Activated CD4-positive, alpha-beta T cell treated with anti-CD3 and anti-CD28 coated beads, Interleukin-2, amount 50 U/mL, for 4 hours (primary cell): ENCODE measurements around the gene CXCR4.
A peak's percentile ranks its signal among the peaks of the same experiment; 100 is the strongest.

ENCODE experiments used
- DNase-seq, 2 experiments: peaks; one replicate each; pipeline ENCODE4 v3.0.0-alpha.2; 2020

CXCR4 gene

DNA sequence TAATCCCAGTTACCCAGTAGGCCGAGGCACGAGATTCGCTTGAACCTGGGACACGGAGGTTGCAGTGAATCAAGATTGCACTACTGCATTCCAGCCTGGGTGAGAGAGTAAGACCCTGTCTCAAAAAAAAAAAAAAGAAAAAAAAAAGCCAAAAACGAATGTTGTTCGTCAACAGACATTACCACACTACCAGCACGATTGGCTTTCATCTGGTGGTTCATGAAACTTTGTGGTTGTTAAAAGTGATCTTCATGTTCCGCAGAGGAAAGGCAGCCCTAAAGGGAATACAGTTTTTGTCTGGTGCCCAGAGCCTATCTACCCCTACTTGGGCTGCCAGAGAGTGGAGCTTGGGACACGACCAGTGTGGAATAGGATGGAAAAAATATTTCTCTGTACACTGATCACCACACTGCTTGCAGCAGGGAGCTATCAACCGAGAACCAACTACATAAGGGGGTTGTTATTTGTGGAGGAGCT lies 13.6 kb upstream of the CXCR4 start:
- peak; percentile 25 to 27 for DNase-seq

DNA sequence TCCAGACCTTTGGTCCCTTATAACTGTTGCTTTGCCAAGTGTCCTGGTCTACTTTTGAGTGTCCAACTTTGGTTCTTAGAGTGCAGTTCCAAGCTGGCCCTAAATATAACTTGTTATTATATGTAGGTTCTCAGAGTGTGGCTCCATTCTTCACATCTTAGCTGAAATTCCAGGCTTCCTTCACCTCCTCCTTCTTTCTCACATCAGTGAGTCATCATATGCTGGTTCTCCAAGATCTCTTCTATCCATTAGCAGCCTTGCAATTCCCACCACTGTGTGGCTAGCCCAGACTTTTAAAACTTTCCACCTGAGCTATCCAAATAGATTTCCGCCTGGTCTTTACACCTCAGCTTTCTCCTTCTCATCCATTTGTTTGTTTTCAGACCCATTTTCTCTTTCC lies 12.6 kb upstream of the CXCR4 start:
- DNase-seq = no peak

DNA sequence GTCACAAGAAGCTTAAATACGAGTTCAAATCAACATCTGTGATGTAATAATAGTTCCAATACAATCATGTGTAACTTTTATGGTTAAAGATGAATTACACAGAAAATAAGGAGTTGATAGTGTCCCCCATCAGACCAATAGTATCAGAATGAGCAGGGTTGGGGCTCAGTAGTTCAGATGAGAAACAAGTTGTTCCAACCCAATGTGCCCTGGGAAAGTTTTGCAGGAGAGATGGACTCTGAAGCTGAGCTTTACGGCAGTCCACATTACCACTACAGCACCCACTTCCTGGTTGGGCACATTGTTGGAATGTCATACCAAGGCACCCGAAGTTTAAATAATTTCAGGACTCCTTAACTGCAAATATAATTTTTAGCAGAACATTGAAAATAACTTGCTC lies 12.1 kb upstream of the CXCR4 start:
- no peak for DNase-seq

DNA sequence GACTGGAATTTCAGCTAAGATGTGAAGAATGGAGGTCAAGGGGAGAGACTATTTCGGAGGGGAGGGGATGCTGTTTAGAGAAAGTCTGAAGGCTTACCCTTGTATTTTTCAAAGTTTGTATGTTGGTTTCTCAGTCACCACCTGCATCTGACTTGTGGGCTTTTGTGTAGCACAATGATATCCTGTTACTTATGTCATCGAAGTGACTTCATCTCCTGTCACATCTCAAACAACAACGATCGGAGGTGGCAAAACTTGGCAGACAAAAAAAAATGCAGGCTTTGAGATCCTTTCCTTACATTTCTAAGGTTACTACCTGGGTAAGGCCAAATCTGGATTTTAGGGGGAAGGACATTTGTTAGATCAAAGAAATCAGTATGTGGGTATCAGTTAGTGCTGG lies 11.7 kb upstream of the CXCR4 start:
- no peak for DNase-seq

DNA sequence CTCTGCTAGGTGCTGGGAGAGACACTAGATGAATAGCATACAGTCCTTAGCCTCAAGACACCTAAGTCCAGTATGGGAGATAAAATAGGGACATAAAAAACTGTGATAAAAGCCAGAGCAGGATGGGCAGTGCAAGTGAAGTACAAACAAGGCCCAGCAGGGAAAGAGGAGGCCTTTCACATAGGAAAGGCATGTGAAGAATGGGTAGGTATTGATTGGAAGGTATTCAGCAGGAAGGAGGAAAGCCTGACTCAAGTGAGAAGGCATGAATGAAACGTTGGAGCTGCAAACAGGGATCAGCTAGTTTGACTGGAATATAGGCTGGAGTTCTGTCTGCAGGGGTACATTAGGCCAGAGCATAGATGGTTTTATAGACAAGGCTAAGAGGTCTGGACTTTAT lies 11.0 kb upstream of the CXCR4 start:
- DNase-seq = no peak

DNA sequence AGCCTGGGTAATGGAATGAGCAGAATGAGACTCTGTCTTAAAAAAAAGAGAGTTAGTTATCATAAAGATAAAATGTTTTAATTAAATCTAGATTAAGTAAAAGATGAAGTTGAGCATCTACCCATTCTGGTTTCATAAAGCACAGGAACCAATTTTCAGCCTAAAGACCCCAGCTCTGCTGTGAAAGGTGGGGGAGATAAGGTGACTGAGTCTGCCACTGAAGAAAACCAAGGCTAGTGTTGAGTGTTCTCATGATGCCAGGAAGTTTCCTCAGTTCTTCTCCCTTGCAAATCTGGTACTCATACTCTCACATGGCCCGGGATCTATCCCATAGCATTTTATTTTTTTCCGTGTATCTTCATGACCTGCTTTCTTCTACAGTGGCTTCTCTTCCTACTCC lies 10.4 kb upstream of the CXCR4 start:
- DNase-seq = no peak

DNA sequence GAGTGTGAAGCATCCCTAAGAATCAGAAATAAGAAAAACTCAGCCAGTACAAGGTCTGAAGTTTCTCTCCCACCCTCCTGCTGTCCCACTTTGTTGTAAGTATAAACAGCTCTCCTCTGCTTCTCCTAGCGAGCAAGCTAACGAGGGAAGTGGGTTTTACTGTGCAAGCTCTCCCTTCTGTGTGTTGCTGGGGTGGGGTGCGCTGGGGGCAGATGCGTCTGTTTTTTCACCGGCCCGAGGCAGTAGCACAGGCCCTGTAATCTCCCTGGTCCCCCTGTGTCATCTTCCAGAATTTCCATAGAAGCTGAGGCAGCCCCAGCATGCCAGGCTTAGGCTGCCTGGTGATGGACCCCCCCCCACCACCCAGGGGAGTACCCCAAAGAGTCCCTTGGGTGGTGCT lies 9.4 kb upstream of the CXCR4 start:
- no peak for DNase-seq

DNA sequence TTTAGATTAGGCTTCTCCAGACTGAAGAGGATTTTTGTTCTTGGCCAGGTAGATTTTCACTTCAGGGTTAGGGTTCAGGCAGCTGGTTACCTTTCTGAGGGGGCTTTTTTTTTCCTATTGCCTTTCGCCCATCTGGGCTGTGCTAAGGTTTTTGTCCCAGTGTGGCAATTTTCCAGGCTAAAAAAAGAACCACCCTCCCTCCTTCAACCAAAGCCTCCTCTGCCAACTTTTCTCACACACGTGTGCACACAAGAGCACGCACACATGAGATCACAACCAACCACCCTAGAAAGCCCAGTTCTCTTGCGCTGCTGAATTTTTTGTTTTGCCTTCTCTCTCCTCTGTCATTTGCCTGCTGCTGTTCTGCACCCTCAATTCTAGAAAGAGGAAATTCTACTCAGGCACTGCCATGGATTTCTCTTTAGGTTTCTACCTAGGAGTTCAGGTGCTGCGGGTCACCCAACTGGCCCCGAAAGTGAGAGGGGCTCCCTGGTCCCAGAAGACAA lies 8.5 kb upstream of the CXCR4 start:
- no peak for DNase-seq

DNA sequence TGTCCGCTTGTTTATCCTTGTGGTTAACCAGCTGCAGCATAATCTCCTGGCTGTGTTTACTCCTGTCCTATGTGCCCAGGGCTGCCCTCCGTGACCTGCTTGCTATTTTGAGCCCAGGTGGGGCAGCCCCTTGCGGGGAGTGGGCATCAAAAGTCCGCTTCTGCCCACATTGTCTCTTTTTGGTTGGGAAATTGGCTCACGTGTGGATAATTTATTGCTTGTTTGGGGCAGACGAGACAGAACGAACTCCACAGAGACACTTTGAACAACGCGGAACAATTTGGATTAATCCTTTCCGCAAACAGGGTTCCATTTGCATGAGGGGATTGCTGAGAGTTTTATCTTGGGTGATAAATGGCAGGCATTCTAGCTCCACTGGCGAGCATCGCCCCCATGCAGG lies 8.1 kb upstream of the CXCR4 start:
- no peak for DNase-seq

DNA sequence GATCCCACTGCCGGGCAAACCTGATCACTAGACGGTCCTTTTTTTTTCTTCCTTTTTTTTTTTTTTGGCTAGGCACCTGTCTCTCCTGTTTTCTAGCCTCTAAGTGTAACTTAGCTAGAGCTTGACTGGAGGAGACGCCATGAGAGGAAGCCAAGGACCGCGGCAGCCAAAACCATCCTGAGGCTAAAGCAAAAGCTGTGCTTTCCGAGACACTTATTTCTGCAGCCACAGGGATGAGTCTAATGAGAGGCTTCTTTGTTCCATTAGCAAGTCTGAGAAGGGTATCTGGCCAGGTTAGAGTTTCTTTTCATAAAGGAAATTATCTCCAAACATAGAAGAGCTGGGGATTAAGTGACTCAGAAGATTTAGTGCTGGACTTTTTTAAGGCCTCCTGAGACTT lies 7.3 kb upstream of the CXCR4 start:
- DNase-seq = no peak

DNA sequence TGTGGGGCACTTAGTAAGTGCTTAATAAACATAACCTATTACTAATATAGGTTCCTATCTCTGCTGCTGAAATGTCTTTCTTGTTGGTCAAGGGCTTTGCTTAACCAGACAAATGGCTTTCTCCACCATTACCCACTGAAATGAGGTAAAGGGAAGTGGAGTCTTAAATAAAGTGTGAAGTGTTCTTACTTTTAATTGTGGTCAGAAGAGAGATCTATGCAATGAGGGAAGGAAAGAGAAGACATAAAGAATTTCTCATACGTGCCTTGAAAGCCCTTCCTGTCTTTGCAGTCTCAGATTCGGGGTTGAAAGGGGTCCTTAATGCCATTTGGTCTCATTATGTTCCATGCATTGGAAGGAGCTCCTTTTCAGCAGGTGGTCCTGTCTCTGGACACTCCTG lies 6.9 kb upstream of the CXCR4 start:
- DNase-seq = no peak

DNA sequence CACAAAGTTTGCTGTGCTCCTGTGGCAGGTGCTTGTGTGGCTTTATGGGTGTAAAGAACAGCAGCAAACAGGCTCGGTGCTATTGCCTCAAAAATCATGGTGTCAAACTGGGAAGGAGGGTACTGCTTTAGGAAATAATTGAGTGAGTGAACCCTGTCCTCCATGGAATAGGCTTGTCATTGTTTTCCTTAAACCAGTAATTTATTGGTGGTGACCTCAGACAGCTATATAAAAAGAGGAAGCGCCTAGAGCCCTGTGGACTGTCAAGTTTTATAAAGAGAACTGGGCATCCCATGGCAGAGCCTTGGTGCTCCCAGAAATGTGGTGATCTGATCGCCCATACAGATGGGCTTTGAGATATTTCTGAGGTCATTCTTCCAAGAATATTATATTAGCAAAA lies 4.7 kb upstream of the CXCR4 start:
- DNase-seq = no peak

DNA sequence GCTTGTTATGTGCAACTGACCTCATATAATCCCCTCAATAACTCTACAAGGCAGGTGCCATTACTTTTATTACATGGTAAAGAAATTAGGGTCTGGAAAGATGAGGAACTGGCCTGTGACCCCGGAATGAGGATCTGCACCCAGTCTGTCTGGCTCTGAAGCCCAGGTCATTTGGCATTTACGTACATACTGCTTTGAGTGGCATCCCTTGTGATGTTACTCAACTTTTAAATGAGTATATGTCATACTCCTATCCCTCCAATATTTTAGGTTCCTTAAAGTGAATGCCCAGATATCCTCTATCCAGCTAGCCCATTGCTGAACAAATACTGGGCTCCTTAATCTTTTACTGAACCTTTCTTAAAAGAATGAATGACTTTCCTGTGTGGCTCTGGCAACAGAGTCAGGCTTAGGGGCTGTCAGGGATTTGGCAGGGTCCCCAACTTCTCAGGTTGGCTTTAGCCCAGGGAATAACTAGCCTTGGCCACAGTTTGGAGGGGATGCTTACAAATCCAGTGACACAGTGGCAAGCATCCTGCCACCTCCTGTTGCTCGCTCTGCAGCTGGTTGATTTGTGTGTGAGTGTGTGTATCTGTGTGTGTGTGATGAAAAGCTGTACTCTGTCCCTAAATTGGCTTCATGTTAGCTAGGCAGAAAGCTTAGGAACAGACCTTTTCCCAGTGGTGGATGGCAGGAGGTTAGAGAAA lies 3.4 kb upstream of the CXCR4 start:
- DNase-seq = no peak

DNA sequence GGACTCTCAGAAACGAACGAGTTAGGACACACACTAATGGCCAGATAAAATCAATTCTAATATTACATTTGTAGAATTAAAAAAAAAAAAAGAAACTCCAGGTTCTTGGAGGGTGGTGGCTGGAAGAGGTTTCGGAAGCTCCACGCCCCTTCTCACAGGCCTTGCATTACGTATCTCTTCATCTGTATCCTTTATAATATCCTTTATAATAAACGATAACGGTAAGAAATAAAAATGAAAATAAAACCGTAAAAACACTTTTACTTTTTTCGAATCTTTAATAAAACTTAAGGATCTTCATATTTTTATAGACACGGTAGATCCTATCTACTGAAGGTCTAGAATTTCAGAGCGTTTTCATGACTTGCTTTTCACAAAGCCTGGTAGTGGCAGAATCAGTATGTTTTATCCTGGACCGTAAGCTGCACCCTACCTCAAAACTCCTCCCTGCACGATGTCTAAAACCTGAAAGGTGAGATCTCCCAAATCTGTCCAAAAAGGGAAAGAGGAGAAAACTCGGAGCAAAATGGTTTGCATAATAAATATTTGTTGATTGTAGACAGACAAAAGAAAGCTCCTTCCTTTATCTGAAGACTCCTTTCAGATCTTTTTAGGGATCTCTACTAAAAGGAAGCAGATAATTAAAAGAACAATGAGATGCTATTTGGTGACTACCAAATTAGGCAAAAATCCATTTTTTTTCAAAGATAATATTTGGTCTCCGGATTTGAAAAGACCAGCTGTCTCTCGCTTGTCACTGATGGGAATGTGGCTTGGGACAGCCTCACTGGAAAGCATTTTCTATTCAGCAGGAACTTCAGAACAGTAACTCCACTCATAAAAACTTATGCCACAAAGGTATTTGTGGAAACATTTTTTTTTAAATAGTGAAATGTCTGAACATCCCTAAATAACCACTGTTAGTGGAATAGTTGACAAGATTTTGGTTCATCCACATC lies 2.0 kb upstream of the CXCR4 start:
- DNase-seq = no peak

DNA sequence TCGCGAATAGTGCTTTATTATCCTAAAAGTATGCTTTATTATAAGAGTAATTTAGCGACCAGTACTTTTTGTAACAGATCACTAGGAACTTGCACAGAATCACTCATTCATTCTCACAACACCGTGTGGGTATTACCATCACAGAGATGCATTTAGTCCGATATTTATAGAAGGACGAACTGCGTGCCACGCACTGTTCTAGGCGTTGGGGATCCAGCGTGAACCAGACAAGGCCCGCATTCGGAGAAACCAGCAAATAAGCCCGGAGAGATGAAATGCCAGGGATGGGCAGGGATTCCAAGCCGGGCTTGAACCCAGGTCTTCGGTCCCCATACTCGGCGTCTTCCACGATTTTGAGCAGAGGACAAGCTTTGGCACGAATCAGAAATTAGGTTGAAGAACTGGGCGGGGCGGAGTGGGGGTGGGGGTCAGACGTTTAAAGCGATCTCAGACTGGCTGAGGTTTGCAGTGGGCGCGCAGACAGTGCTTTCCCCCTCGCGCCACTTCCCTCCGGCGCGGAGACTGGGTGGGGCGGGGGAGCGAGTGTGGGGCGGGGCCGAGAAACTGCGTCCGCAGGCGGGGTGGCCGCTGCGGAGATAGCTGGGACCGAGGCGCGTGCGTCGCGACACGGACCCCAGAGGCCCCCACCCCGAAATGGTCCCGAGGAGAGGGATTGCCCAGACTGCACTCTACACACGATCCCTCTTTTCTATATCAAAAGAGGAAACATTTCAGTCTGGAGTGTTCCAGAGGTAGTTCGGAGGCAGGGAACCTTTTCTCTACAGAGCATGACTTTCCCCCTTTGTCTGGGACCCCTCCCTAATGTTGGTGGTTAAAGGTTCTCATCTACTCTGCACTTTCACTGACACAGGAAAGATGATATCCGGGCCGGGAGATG lies 1.1 kb upstream of the CXCR4 start:
- peak; percentile 76 to 78 for DNase-seq

DNA sequence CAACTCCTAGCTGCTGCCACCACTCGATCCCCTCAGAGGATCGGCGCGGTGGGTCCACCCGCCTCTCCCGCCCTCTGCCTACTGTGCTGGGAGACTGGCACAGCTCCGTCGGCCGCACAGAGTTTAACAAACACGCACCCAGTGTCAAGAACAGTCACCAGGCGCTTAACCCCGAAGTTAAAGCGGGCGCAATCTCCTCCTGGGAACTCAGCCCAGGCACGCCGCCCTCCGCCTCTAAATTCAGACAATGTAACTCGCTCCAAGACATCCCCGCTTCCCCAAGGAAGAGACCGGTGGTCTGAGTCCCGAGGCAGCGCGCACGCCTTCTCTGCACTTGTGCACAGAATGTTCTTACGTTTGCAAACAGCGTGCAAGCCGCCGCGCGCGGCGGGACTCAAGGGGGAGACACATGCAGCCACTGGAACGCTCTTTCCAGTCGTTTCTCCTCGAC lies 533 bp downstream of the CXCR4 start:
- peak; percentile 46 to 53 for DNase-seq

DNA sequence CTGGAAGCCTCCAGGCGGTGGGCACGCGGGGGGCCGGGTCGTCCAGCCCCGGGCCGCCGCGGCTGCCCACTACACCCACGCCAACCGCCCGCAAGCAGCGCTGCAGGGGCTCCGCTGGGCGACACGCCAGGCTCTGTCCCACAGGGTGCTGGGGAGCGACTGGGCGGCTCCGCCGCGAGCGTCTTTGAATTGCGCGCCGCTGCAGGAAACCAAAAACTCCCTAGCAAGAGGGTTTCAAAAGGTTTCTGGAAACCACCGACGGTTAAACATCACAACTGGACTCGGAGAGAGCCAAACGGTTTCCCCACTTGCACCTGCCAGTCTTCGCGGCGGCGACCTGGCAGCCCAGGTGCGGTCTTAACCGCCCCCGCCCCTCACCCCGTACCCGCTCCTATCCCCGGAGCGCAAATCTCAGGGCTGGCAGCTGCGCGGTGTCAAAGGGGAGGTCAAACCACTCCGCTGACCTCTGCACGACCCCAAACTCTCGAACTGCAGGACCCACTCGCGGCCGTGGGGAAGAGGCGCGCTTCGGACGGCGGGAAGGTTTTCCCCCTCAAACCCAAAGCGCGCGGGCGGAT lies 1.0 kb downstream of the CXCR4 start:
- DNase-seq = peak; percentile 42 to 52

DNA sequence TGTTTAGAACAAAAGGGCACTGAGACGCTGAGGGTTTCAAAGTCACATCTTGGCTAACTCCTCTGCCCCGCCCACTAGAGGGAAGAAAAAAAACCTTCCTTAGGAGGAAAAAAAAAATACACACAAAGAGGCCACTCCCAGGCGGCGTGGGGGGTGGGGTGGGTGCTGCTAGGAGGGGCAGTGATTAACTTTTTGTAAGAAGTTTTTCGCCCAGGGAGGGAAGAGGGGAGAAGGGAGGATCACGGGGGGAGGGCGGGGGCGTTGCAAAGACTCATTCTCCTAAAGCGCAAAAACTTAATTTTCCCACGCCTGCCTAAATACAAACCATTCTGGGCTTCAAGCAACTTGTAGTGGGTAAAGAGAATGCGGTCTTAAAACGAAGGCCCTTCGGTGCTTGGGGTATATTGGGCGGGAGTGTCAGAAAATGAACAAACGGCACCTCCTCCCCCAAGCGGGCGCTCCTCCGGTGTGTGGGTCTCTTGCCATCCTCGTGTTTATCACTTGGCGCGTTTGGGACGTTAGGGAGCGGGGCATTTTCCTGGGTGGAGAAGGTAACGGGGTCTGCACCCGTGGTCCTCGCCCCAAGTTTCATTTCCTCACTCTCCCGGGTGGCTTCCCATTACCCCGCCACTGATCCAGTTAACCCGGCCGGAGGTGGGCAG lies 1.7 kb downstream of the CXCR4 start:
- DNase-seq = peak; percentile 73 to 77

DNA sequence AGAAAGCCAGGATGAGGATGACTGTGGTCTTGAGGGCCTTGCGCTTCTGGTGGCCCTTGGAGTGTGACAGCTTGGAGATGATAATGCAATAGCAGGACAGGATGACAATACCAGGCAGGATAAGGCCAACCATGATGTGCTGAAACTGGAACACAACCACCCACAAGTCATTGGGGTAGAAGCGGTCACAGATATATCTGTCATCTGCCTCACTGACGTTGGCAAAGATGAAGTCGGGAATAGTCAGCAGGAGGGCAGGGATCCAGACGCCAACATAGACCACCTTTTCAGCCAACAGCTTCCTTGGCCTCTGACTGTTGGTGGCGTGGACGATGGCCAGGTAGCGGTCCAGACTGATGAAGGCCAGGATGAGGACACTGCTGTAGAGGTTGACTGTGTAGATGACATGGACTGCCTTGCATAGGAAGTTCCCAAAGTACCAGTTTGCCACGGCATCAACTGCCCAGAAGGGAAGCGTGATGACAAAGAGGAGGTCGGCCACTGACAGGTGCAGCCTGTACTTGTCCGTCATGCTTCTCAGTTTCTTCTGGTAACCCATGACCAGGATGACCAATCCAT lies 2.7 kb downstream of the CXCR4 start:
- DNase-seq = no peak

DNA sequence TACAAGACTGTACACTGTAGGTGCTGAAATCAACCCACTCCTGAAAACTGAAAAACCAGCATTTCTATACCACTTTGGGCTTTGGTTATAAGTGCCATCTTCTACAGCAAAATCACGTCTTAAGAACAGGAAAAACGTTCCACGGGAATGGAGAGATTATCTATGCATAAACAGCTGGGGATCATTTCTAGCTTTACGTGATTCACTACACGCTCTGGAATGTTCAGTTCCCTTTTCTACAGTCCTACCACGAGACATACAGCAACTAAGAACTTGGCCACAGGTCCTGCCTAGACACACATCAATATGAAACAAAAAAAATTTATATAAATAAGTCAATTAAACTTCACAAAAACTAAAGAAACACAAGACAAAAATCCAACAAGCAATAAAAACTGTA lies 3.6 kb downstream of the CXCR4 start:
- DNase-seq = no peak

DNA sequence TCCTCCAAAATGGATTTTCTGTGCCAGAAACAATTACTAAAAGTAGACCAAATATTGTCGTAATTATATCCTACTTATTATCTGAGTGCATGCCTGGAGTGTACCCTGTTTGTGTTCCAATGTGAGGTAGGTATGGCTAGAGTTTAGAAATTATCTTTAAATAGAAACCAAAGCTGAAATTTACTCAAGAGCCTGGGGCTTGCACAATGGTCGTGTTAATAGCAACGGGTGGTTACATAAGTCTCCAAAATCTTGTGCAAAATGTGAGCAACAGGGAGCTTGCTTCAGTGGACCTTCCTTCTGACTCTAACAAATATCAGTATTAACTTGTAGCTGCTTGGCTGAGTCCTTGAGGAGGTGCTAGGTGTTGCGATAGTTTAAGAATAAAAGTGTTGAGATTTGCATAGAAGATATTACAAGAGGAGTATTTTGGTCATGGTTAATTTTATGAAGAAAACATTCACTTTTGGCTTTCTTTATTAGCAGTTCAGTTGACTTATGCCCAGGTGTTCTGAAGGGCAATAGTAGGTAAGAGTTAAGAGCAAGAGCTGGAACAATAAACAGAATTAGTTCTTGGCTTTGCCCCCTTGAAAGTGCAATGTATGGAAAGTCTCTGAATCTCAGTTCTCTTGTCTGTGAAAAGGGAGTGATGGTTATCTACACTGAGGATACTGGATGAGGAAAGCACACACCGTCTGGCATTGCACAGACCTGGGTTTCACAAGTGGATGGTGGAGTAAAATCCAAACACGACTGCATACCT lies 4.6 kb downstream of the CXCR4 start:
- DNase-seq = no peak
